HepG2 (cell line): Measurements from ENCODE around the gene TIMM10. TPM values are rescaled to one million over a fixed set of nuclear protein-coding genes. Genes with fewer than 3 reads are reported as not detected.

Source experiments
- CBX2 ChIP-seq, 2 experiments: fragments of 200-600 bp in 1 of 2; sonication (generic); formaldehyde crosslinking in 1 of 2; IDR thresholded peaks; 2 replicates each; pipeline versions ENCODE4 v1.7.0 to v1.8.1; 2018 to 2022; ENCODE audit warnings: low read depth in 2 of 2, low read length in 1 of 2, mild to moderate bottlenecking in 1 of 2, missing genetic modification reagents in 1 of 2
- DMAP1 ChIP-seq: IDR thresholded peaks from 2 replicates; pipeline ENCODE4 v1.6.1; 2016
- IRF9 ChIP-seq: sonication (generic); formaldehyde crosslinking; IDR thresholded peaks from 2 replicates; pipeline ENCODE4 v1.8.0; 2022; ENCODE audit warnings: missing genetic modification reagents, mild to moderate bottlenecking, borderline replicate concordance
- NFE2 ChIP-seq: sonication (generic); formaldehyde crosslinking; IDR thresholded peaks from 2 replicates; pipeline ENCODE4 v1.4.0; 2020; ENCODE audit warnings: missing genetic modification reagents
- POLR2AphosphoS5 ChIP-seq: IDR thresholded peaks from 2 replicates; pipeline ENCODE4 v1.6.1; 2012; ENCODE audit warnings: low read depth, low read length
- SP5 ChIP-seq: IDR thresholded peaks from 2 replicates; pipeline ENCODE4 v1.6.1; 2016; ENCODE audit warnings: low read depth, borderline replicate concordance
- TOE1 ChIP-seq: sonication (generic); formaldehyde crosslinking; IDR thresholded peaks from 2 replicates; pipeline ENCODE4 v1.4.0; 2020; ENCODE audit warnings: mild to moderate bottlenecking, missing genetic modification reagents
- ZFP62 ChIP-seq: sonication (generic); formaldehyde crosslinking; IDR thresholded peaks from 2 replicates; pipeline ENCODE4 v1.4.0; 2020; ENCODE audit warnings: missing genetic modification reagents
- ZNF331 ChIP-seq: sonication (generic); formaldehyde crosslinking; IDR thresholded peaks from 2 replicates; pipeline ENCODE4 v1.4.0; 2020; ENCODE audit warnings: missing genetic modification reagents
- ZNF546 ChIP-seq: sonication (generic); formaldehyde crosslinking; conservative IDR thresholded peaks from 2 replicates; pipeline ENCODE4 v1.8.1; 2023; ENCODE audit warnings: mild to moderate bottlenecking, missing genetic modification reagents
- ZNF687 ChIP-seq: sonication (generic); formaldehyde crosslinking; IDR thresholded peaks from 2 replicates; pipeline ENCODE4 v1.5.1; 2020; ENCODE audit warnings: mild to moderate bottlenecking, missing genetic modification reagents, moderate library complexity
- ZNF720 ChIP-seq: sonication (generic); formaldehyde crosslinking; IDR thresholded peaks from 2 replicates; pipeline ENCODE4 v1.4.0; 2020; ENCODE audit warnings: missing genetic modification reagents
- polyA plus RNA-seq, 8 experiments: library from polyadenylated mRNA; depleted of rRNA in 3 of 8; stranded (reverse) in 7 of 8; unstranded in 1 of 8; fragments of >200 nt; fragmentation: Illumina TruSeq in 4 of 8; extraction: Trizol in 4 of 8; gene quantifications; 2 replicates each; pipeline versions ENCODE4 v1.2.1 to v1.2.3, GENCODE V29; 2011 to 2016; ENCODE audit warnings: low read depth in 4 of 8, missing spikeins in 1 of 8, mixed read lengths in 1 of 8; ENCODE audit not compliant: insufficient read depth in 1 of 8
- total RNA-seq, 5 experiments: library from RNA; depleted of rRNA; stranded (reverse); fragments of >200 nt; fragmentation: Illumina TruSeq; extraction: Trizol; gene quantifications; 2 replicates each; pipeline ENCODE4 v1.2.3, GENCODE V29; 2016; ENCODE audit warnings: low read depth in 1 of 5
- TF ChIP-seq, protein P1 (sequence below): sonication (generic); formaldehyde crosslinking; IDR thresholded peaks from 2 replicates; pipeline ENCODE4 v1.5.1; 2020; ENCODE audit warnings: mild to moderate bottlenecking, moderate library complexity, missing genetic modification reagents
- TF ChIP-seq, protein P2 (sequence below): sonication (generic); formaldehyde crosslinking; IDR thresholded peaks from 2 replicates; pipeline ENCODE4 v1.5.0; 2020; ENCODE audit warnings: missing genetic modification reagents, mild to moderate bottlenecking, borderline replicate concordance
- TF ChIP-seq, protein P3 (sequence below): sonication (generic); formaldehyde crosslinking; IDR thresholded peaks from 2 replicates; pipeline ENCODE4 v1.8.1; 2023; ENCODE audit warnings: mild to moderate bottlenecking, moderate library complexity, missing genetic modification reagents
- TF ChIP-seq, protein P4 (sequence below): sonication (generic); formaldehyde crosslinking; conservative IDR thresholded peaks from 2 replicates; pipeline ENCODE4 v1.4.0; 2020; ENCODE audit warnings: missing genetic modification reagents
- TF ChIP-seq, protein P5 (sequence below): sonication (generic); formaldehyde crosslinking; conservative IDR thresholded peaks from 2 replicates; pipeline ENCODE4 v1.5.0; 2020; ENCODE audit warnings: missing genetic modification reagents

The TIMM10 gene
- total and polyA plus RNA-seq, 2 of the 13 experiments (the other 11 are each of a cell fraction or from before 2014, with no cell fraction given) = 67.8 to 82.2 TPM

- TF ChIP-seq, protein P1, sequence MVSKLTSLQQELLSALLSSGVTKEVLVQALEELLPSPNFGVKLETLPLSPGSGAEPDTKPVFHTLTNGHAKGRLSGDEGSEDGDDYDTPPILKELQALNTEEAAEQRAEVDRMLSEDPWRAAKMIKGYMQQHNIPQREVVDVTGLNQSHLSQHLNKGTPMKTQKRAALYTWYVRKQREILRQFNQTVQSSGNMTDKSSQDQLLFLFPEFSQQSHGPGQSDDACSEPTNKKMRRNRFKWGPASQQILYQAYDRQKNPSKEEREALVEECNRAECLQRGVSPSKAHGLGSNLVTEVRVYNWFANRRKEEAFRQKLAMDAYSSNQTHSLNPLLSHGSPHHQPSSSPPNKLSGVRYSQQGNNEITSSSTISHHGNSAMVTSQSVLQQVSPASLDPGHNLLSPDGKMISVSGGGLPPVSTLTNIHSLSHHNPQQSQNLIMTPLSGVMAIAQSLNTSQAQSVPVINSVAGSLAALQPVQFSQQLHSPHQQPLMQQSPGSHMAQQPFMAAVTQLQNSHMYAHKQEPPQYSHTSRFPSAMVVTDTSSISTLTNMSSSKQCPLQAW = peak; percentile 52
- TF ChIP-seq NFE2 = no peak
- no peak for TF ChIP-seq IRF9 (CRISPR knock-in tag)
- TF ChIP-seq ZNF546 (CRISPR knock-in tag) = no peak
- TF ChIP-seq, protein P2, sequence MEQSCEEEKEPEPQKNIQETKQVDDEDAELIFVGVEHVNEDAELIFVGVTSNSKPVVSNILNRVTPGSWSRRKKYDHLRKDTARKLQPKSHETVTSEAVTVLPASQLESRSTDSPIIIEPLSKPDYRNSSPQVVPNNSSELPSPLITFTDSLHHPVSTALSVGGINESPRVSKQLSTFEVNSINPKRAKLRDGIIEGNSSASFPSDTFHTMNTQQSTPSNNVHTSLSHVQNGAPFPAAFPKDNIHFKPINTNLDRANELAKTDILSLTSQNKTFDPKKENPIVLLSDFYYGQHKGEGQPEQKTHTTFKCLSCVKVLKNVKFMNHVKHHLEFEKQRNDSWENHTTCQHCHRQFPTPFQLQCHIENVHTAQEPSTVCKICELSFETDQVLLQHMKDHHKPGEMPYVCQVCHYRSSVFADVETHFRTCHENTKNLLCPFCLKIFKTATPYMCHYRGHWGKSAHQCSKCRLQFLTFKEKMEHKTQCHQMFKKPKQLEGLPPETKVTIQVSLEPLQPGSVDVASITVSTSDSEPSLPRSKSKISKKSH (CRISPR knock-in tag) = no peak
- TF ChIP-seq ZNF720 (CRISPR knock-in tag) = no peak
- TF ChIP-seq ZNF331 (CRISPR knock-in tag) = 0 out of 2 replicates have a peak, but pooled peaks have one; percentile 38
- no peak for TF ChIP-seq SP5
- TF ChIP-seq DMAP1 (CRISPR knock-in tag) = no peak
- TF ChIP-seq POLR2AphosphoS5 = no peak
- TF ChIP-seq ZNF687 = no peak
- TF ChIP-seq TOE1 (CRISPR knock-in tag) = no peak
- TF ChIP-seq, protein P3, sequence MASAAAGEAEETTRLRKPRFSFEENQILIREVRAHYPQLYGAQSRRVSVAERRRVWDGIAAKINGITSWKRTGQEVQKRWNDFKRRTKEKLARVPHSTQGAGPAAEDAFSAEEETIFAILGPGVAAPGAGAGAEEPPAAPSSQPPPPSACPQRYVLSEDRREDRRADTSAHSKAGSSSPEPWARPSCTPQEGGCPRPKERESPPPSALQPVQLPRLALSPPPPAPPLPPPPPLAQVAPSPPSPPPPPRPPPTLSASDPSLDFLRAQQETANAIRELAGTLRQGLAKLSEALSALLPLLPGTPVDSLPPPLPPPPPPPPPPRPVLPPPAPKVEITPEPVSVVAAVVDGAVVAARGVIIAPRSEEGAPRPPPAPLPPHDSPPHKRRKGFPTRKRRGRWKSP (CRISPR knock-in tag) = no peak
- TF ChIP-seq, protein P4, sequence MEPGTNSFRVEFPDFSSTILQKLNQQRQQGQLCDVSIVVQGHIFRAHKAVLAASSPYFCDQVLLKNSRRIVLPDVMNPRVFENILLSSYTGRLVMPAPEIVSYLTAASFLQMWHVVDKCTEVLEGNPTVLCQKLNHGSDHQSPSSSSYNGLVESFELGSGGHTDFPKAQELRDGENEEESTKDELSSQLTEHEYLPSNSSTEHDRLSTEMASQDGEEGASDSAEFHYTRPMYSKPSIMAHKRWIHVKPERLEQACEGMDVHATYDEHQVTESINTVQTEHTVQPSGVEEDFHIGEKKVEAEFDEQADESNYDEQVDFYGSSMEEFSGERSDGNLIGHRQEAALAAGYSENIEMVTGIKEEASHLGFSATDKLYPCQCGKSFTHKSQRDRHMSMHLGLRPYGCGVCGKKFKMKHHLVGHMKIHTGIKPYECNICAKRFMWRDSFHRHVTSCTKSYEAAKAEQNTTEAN = no peak
- TF ChIP-seq CBX2 (IDR thresholded peaks at IDR 0.05; ENCODE audit: low read depth, low read length) = no peak
- TF ChIP-seq CBX2 (CRISPR knock-in tag; IDR thresholded peaks at IDR 0.05; ENCODE audit: low read depth) = no peak
- TF ChIP-seq, protein P5, sequence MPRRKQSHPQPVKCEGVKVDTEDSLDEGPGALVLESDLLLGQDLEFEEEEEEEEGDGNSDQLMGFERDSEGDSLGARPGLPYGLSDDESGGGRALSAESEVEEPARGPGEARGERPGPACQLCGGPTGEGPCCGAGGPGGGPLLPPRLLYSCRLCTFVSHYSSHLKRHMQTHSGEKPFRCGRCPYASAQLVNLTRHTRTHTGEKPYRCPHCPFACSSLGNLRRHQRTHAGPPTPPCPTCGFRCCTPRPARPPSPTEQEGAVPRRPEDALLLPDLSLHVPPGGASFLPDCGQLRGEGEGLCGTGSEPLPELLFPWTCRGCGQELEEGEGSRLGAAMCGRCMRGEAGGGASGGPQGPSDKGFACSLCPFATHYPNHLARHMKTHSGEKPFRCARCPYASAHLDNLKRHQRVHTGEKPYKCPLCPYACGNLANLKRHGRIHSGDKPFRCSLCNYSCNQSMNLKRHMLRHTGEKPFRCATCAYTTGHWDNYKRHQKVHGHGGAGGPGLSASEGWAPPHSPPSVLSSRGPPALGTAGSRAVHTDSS (CRISPR knock-in tag) = 0 out of 2 replicates have a peak, but pooled peaks have one; percentile 45
- TF ChIP-seq ZFP62 (CRISPR knock-in tag) = no peak
These were observed 3.4 kb downstream of the TIMM10 start (continued) for GRCh38 chr11:57527056-57527631.
